ENCODE data around the gene HLA-DOB.

GRCh38 chr6:32830017-32830416 lies 13.2 kb upstream of the HLA-DOB start:
- TF ChIP-seq CTCF (conservative IDR thresholded peaks at IDR 0.05) (no peak), ZFX (IDR thresholded peaks at IDR 0.05) (no peak)
